ENCODE data around the gene AHRR. TPM values are rescaled to one million over a fixed set of nuclear protein-coding genes. Genes with fewer than 3 reads are reported as not detected.

Gene AHRR
- total and polyA plus RNA-seq, 2 experiments from 2014 or later = 1.8 to 2.4 TPM

DNA sequence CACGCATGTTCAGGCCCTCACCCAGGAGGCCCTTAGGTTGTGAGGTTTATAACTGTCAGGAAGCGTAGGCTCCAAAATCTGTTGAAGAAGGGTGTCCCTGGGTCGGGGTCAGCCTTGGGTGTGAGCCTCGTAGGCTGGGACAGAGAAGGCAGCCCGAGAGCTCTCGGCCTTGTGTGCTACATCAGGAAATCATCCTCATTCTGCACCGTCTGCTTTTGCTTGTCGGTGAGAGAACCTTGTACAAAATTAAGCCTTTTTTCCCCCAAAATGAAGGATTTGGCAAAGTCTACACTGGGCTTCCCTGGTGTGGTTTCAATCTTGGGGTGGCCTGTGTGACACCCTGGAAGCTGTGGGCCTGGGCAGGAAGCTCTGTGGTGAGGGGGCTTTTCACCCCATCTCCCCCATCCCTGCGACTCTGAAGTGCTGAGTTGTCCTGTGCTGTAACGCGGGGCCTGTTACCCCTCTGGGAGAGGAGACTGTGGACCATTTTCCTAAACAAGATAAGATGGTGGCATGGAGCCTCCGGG is 55.3 kb downstream of the AHRR start:
- Histone ChIP-seq H3K9me2 (replicated peaks; ENCODE audit: insufficient read depth) (no peaks in the 10 kb centered on the region), H3K4me2 (no peak overlapping the region), H4K20me1 (ENCODE audit: insufficient read depth, poor library complexity, severe bottlenecking) (no peaks in the 10 kb centered on the region), H2AFZ (no peak overlapping the region), H3K9me3 (ENCODE audit: low read depth) (no peaks in the 10 kb centered on the region), H3K4me3 (no peak overlapping the region), H3K4me1 (ENCODE audit: insufficient read depth) (peaks cover 21% of the 10 kb centered on the region), H3K27me3 (no peaks in the 10 kb centered on the region), H3K36me3 (replicated peaks; ENCODE audit: insufficient read depth, low read depth) (no peaks in the 10 kb centered on the region), H3K27ac (no peak overlapping the region), H3K79me2 (no peaks in the 10 kb centered on the region)
- WGBS (ENCODE audit: low lambda C conversion rate, missing lambda C conversion rate) = 97% methylated on average over 12 of the region's 12 CpGs
- TF ChIP-seq, protein P1, sequence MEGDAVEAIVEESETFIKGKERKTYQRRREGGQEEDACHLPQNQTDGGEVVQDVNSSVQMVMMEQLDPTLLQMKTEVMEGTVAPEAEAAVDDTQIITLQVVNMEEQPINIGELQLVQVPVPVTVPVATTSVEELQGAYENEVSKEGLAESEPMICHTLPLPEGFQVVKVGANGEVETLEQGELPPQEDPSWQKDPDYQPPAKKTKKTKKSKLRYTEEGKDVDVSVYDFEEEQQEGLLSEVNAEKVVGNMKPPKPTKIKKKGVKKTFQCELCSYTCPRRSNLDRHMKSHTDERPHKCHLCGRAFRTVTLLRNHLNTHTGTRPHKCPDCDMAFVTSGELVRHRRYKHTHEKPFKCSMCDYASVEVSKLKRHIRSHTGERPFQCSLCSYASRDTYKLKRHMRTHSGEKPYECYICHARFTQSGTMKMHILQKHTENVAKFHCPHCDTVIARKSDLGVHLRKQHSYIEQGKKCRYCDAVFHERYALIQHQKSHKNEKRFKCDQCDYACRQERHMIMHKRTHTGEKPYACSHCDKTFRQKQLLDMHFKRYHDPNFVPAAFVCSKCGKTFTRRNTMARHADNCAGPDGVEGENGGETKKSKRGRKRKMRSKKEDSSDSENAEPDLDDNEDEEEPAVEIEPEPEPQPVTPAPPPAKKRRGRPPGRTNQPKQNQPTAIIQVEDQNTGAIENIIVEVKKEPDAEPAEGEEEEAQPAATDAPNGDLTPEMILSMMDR (IDR thresholded peaks at IDR 0.05; ENCODE audit: poor library complexity) = no peak
- TF ChIP-seq EZH2 (IDR thresholded peaks at IDR 0.05; ENCODE audit: borderline replicate concordance) (no peak), EZH2phosphoT487 (IDR thresholded peaks at IDR 0.05; ENCODE audit: low read depth, severe bottlenecking, unreplicated experiment) (no peak)
- no peak for DNase-seq (ENCODE audit: low spot score)

- H4K20me1 ChIP-seq (ENCODE audit: insufficient read depth, poor library complexity, severe bottlenecking) = no peaks in the 10 kb centered on the region
- no peak overlapping the region for H3K4me3 ChIP-seq
- no peak overlapping the region for H3K4me2 ChIP-seq
- WGBS (ENCODE audit: low lambda C conversion rate, missing lambda C conversion rate) = over 99% methylated on average over 9 of the region's 10 CpGs
- no peaks in the 10 kb centered on the region for H3K27me3 ChIP-seq
- TF ChIP-seq, protein P1 (IDR thresholded peaks at IDR 0.05; ENCODE audit: poor library complexity) = no peak
- no peak for TF ChIP-seq EZH2phosphoT487 (IDR thresholded peaks at IDR 0.05; ENCODE audit: low read depth, severe bottlenecking, unreplicated experiment)
- TF ChIP-seq EZH2 (IDR thresholded peaks at IDR 0.05; ENCODE audit: borderline replicate concordance) = no peak
- peaks cover 17% of the 10 kb centered on the region for H3K4me1 ChIP-seq (ENCODE audit: insufficient read depth)
- no peaks in the 10 kb centered on the region for H3K36me3 ChIP-seq (replicated peaks; ENCODE audit: insufficient read depth, low read depth)
- no peak for DNase-seq (ENCODE audit: low spot score)
- H3K9me2 ChIP-seq (replicated peaks; ENCODE audit: insufficient read depth) = no peaks in the 10 kb centered on the region
- no peaks in the 10 kb centered on the region for H3K79me2 ChIP-seq
- no peaks in the 10 kb centered on the region for H3K9me3 ChIP-seq (ENCODE audit: low read depth)
- no peak overlapping the region for H2AFZ ChIP-seq
- H3K27ac ChIP-seq = no peak overlapping the region
Observed at GRCh38 chr5:377326-377981, 55.9 kb downstream of the AHRR start.

DNA sequence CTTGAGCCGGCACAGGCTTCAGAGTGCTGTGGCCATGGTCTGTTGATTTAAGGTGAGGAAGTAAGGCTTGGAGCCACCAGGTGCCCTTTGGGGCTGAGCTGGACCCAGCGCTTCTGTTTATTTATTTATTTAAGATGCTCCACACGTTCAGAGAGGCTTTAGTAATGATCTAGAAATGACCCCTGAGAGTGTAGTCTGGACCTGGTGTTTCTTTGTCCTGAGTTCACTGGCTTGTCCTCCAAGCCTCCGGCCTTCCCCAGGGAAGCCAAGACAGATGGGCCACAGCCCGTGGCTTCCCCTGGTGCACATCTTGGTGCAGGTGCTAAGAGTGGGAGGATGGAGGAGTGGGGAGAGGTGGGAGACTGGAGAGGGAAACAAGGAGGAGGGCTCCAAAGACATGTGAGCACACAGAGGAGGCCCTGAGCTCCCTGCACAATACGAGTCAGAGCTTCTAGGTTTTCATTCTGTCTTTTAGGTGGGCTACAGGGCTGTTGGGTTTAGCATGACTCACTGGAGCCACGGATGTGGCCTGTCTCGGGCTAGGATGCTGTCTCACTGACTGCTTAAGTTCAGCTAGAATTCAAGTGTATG is 56.9 kb downstream of the AHRR start:
- Histone ChIP-seq H3K27ac (no peak overlapping the region), H3K4me2 (no peak overlapping the region)
- TF ChIP-seq EZH2 (IDR thresholded peaks at IDR 0.05; ENCODE audit: borderline replicate concordance) (no peak), EZH2phosphoT487 (IDR thresholded peaks at IDR 0.05; ENCODE audit: low read depth, severe bottlenecking, unreplicated experiment) (no peak)
- TF ChIP-seq, protein P1 (IDR thresholded peaks at IDR 0.05; ENCODE audit: poor library complexity) = no peak

More for the DNA sequence above, 56.9 kb downstream of the AHRR start:
- H3K79me2 ChIP-seq = no peaks in the 10 kb centered on the region
- H3K9me3 ChIP-seq (ENCODE audit: low read depth) = no peaks in the 10 kb centered on the region
- peaks cover 8% of the 10 kb centered on the region for H3K4me1 ChIP-seq (ENCODE audit: insufficient read depth)
- H3K36me3 ChIP-seq (replicated peaks; ENCODE audit: insufficient read depth, low read depth) = no peaks in the 10 kb centered on the region
- H4K20me1 ChIP-seq (ENCODE audit: insufficient read depth, poor library complexity, severe bottlenecking) = no peaks in the 10 kb centered on the region
- no peak overlapping the region for H2AFZ ChIP-seq
- WGBS (ENCODE audit: low lambda C conversion rate, missing lambda C conversion rate) = 78% methylated on average over 8 of the region's 8 CpGs
- H3K27me3 ChIP-seq = no peaks in the 10 kb centered on the region
- no peak overlapping the region for H3K4me3 ChIP-seq
- no peak for DNase-seq (ENCODE audit: low spot score)
- no peaks in the 10 kb centered on the region for H3K9me2 ChIP-seq (replicated peaks; ENCODE audit: insufficient read depth)
